ENCODE results near the gene RCHY1.
"Not testable (repeated sequence)": the region's sequence is repeated elsewhere in the genome, so short reads cannot be mapped to it uniquely, and the experiment has no call there.

RCHY1 gene

DNA sequence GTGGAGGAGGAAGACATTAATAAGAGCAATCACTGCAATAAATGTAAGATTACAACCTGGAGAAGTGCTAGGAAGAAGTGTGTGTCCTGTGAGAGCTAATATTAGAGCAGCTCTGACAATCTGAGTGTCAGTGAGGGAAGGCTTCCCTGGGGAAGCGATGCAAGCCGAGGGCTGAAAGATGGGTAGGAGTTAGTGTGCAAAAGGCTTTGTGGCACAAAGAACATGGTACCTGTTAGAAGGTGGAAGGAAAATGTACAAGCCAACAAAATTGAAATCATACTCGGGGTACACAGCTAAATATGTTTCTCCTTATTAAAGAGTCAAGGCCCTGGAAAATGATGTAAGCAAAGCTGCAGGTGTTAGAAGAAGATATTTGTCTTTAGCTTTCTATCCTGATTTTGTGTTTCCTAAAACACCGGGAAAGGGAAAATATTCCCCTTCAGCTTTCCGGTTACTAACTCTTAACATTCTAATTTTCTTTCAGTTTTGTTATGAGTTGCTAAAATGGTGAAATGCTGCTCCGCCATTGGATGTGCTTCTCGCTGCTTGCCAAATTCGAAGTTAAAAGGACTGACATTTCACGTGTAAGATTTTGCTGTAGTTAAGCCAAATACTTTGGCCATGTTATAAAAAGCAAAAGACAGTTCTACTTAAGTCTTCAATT is 878 bp upstream of the RCHY1 start:
- H3K4me3 ChIP-seq (ENCODE audit: extremely low read depth, insufficient read depth, low read length, poor library complexity, severe bottlenecking), result peak overlapping the region; percentile 73
- peak overlapping the region; percentile 93 for H3K27ac ChIP-seq (ENCODE audit: low read depth, low read length, severe bottlenecking)
- 78 to 79% methylated on average over 5 to 6 of the region's 9 CpGs for WGBS, 2 experiments (ENCODE audit: insufficient coverage in 2 of 2)
- no peaks in the 10 kb centered on the region for H3K9me3 ChIP-seq (ENCODE audit: control insufficient read depth, low read length)
- H3K4me1 ChIP-seq (ENCODE audit: control insufficient read depth, insufficient read depth, low read length, poor library complexity, severe bottlenecking), result peaks cover 18% of the 10 kb centered on the region
- peaks cover 18% of the 10 kb centered on the region for H3K36me3 ChIP-seq (ENCODE audit: control insufficient read depth, insufficient read depth, low read length)

DNA sequence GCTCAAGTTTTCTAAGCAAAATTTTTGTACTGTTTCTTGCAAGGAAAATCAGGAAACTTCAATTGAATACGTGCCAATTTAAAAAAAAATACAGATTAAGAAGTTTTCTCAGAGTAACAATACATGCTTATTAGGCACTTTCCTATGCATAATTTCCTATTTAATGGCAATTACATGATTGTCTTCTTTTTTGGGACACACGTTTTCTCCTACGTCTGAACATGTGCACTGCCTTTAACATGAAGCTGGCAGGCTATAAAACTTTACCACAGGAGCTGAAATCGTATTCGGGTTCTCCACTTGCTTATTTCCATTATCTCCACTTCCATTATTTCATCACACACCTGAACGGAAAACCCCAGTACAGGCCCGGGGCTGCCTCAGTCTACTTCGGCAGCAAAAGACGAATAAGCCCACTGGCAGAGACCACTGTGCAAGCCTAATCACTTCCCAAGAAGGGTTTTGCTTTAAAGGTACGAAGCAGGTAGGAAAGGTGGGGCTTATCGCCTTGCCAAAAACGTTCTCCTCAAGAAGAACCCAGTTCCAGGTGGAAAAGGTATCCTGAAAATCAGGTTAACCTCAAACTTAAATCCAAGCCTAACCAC is 575 bp downstream of the RCHY1 start:
- Histone ChIP-seq H3K4me1 (ENCODE audit: control insufficient read depth, insufficient read depth, low read length, poor library complexity, severe bottlenecking) (peaks cover 18% of the 10 kb centered on the region), H3K36me3 (ENCODE audit: control insufficient read depth, insufficient read depth, low read length) (peaks cover 17% of the 10 kb centered on the region), H3K9me3 (ENCODE audit: control insufficient read depth, low read length) (no peaks in the 10 kb centered on the region), H3K27ac (ENCODE audit: low read depth, low read length, severe bottlenecking) (peak overlapping the region; percentile 93), H3K4me3 (ENCODE audit: extremely low read depth, insufficient read depth, low read length, poor library complexity, severe bottlenecking) (peak overlapping the region; percentile 73)
- 3 to 9% methylated on average over 9 of the region's 12 CpGs for WGBS, 2 experiments (ENCODE audit: insufficient coverage in 2 of 2)

DNA sequence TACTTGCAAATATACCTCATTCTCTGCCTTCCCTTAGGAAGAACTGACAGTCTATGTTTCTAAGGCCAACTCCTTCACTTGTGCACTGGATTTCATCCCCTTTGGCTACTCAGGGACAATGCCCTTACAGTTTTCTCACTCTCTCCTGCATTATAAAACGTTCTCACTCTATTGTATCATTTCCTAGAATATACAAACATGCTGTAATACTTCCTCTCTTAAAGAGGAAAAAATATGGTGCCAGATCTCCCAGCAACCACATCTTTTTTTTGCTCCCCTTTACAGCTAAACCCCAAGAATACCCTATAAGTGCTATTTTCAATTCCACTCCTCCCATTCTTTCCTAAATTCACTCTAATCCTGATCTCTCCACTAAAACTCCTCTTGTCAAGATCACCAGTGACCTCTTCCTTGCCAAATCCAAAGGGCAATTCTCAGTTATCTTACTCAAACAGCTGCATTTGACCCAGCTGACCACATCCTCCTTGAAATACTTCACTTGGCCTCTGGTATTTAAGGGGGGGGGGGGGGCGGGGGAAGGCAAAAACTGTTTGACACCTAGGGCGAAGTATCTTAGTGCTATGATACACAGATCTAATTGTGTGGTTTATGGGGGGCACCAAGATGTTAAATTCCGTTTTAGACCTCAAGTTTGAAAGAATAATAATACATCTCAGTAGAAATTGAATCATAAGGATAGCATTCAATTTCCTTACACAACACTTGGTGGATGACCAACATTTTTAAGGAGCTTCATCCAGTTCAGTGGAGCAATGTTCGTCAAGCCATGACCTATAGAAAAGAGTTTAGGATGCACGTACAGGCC is 1.6 kb downstream of the RCHY1 start:
- Histone ChIP-seq H3K36me3 (ENCODE audit: control insufficient read depth, insufficient read depth, low read length) (peaks cover 14% of the 10 kb centered on the region), H3K4me1 (ENCODE audit: control insufficient read depth, insufficient read depth, low read length, poor library complexity, severe bottlenecking) (peaks cover 18% of the 10 kb centered on the region), H3K4me3 (ENCODE audit: extremely low read depth, insufficient read depth, low read length, poor library complexity, severe bottlenecking) (peak overlapping the region; percentile 73), H3K9me3 (ENCODE audit: control insufficient read depth, low read length) (no peaks in the 10 kb centered on the region), H3K27ac (ENCODE audit: low read depth, low read length, severe bottlenecking) (peak overlapping the region; percentile 93)
- 29% methylated on average over 3 of the region's 6 CpGs; no CpG with 5 or more reads in 1 of the 2 experiments for WGBS, 2 experiments (ENCODE audit: insufficient coverage in 2 of 2)

DNA sequence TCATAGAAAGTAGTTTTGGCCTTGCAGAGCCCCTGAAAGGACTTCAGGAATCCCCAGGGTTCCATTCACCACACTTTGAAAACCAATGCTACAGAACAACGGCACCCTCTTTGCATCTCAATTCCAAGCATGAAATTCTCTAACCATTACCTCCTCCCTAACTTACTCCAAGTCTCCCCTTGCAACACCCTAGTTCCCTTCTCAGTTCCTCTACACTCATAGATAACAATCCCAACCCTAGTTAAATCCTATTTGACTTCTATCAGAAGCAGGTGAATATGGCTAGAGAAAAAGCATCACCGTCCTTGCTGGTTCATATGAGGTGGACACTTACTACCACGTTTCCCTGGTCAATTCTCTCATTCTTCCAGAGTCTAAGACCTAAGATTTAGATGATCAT is 2.4 kb downstream of the RCHY1 start:
- 19 to 43% methylated on average over 3 of the region's 3 CpGs for WGBS, 2 experiments (ENCODE audit: insufficient coverage in 2 of 2)
- Histone ChIP-seq H3K4me1 (ENCODE audit: control insufficient read depth, insufficient read depth, low read length, poor library complexity, severe bottlenecking) (peaks cover 18% of the 10 kb centered on the region), H3K9me3 (ENCODE audit: control insufficient read depth, low read length) (no peaks in the 10 kb centered on the region), H3K36me3 (ENCODE audit: control insufficient read depth, insufficient read depth, low read length) (peaks cover 8% of the 10 kb centered on the region), H3K4me3 (ENCODE audit: extremely low read depth, insufficient read depth, low read length, poor library complexity, severe bottlenecking) (peak overlapping the region; percentile 73), H3K27ac (ENCODE audit: low read depth, low read length, severe bottlenecking) (peak overlapping the region; percentile 93)

DNA sequence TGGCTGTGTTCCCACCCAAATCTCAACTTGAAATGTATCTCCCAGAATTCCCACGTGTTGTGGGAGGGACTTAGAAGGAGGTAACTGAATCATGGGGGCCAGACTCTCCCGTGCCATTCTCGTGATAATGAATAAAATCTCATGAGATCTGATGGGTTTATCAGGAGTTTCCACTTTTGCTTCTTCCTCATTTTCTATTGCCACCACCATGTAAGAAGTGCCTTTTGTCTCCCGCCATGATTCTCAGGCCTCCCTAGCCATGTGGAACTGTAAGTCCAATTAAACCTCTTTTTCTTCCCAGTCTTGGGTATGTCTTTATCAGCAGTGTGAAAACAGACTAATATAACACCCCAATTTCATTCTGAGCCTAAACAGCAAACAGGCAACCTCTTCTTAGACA is 4.6 kb downstream of the RCHY1 start:
- not testable (repeated sequence) for H3K4me3 ChIP-seq (ENCODE audit: extremely low read depth, insufficient read depth, low read length, poor library complexity, severe bottlenecking); H3K9me3 ChIP-seq (ENCODE audit: control insufficient read depth, low read length); H3K27ac ChIP-seq (ENCODE audit: low read depth, low read length, severe bottlenecking)
- 94% methylated on average over 3 of the region's 4 CpGs; no CpG with 5 or more reads in 1 of the 2 experiments for WGBS, 2 experiments (ENCODE audit: insufficient coverage in 2 of 2)
- peaks cover 18% of the 10 kb centered on the region for H3K4me1 ChIP-seq (ENCODE audit: control insufficient read depth, insufficient read depth, low read length, poor library complexity, severe bottlenecking)
- peaks cover 15% of the 10 kb centered on the region for H3K36me3 ChIP-seq (ENCODE audit: control insufficient read depth, insufficient read depth, low read length)

DNA sequence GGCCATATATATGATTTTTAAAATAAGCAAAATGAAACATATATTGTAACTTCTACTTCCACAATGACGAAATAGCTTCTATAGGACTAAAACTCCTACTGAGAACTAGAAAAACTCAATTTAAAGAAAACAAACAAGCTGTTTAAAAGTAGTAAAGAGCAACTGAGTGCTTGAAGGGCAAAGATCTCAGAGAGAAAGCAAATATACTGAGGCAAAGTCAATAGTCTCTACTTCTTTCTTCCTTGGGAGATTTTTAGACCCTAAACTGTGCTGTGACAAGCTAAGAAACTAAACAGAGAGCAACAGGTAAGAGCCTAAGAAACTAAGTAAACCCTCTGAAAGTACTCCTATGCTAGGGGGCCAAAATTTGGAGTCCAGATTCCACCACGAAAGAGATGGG is 8.6 kb downstream of the RCHY1 start:
- Histone ChIP-seq H3K9me3 (ENCODE audit: control insufficient read depth, low read length) (no peaks in the 10 kb centered on the region), H3K27ac (ENCODE audit: low read depth, low read length, severe bottlenecking) (no peak overlapping the region), H3K4me1 (ENCODE audit: control insufficient read depth, insufficient read depth, low read length, poor library complexity, severe bottlenecking) (no peaks in the 10 kb centered on the region), H3K36me3 (ENCODE audit: control insufficient read depth, insufficient read depth, low read length) (peaks cover 38% of the 10 kb centered on the region), H3K4me3 (ENCODE audit: extremely low read depth, insufficient read depth, low read length, poor library complexity, severe bottlenecking) (no peak overlapping the region)
- no CpG with 5 or more reads among the region's 2 CpGs for WGBS, 2 experiments (ENCODE audit: insufficient coverage in 2 of 2)

DNA sequence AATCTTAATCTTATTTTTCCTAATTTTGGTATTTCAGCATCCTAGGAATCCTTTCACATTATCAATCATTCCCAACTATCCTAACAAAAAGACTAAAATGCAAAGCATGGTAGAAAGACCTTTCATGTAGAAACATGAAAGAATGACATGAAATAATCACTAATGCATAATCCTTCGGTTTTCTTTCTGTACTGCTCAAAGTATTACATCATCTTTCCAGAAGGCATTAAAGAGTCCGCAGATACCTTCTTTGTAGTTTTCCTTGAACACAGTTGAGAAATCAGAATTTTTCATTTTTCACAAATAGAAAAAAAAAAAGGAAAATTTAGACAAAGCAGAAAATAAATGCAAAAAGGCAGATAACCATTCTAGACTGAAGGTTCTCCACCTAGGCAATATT is 11.5 kb downstream of the RCHY1 start:
- 100% methylated on average over 1 of the region's 2 CpGs; no CpG with 5 or more reads in 1 of the 2 experiments for WGBS, 2 experiments (ENCODE audit: insufficient coverage in 2 of 2)
- Histone ChIP-seq H3K4me3 (ENCODE audit: extremely low read depth, insufficient read depth, low read length, poor library complexity, severe bottlenecking) (no peak overlapping the region), H3K9me3 (ENCODE audit: control insufficient read depth, low read length) (peaks cover 12% of the 10 kb centered on the region), H3K27ac (ENCODE audit: low read depth, low read length, severe bottlenecking) (no peak overlapping the region), H3K4me1 (ENCODE audit: control insufficient read depth, insufficient read depth, low read length, poor library complexity, severe bottlenecking) (no peaks in the 10 kb centered on the region), H3K36me3 (ENCODE audit: control insufficient read depth, insufficient read depth, low read length) (peaks cover 53% of the 10 kb centered on the region)

DNA sequence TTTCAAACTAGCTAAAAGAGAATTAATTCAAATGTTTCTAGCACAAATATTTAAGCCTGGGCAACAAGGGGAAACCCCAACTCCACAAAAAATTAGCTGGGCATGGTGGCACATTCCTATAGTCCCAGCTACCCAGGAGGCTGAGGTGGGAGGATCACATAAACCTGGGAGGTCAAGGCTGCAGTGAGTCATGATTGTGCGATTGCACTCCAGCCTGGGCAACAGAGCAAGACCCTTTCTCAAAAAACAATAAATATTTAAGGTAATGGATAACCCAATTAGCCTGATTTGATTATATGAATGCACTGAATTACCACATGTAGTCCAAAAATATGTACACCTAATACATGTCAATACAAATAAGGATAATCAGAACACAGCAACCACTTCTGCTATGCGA is 14.3 kb downstream of the RCHY1 start:
- 80% methylated on average over 1 of the region's 2 CpGs; no CpG with 5 or more reads in 1 of the 2 experiments for WGBS, 2 experiments (ENCODE audit: insufficient coverage in 2 of 2)
- Histone ChIP-seq H3K4me1 (ENCODE audit: control insufficient read depth, insufficient read depth, low read length, poor library complexity, severe bottlenecking) (no peaks in the 10 kb centered on the region), H3K27ac (ENCODE audit: low read depth, low read length, severe bottlenecking) (no peak overlapping the region), H3K4me3 (ENCODE audit: extremely low read depth, insufficient read depth, low read length, poor library complexity, severe bottlenecking) (no peak overlapping the region), H3K9me3 (ENCODE audit: control insufficient read depth, low read length) (peaks cover 12% of the 10 kb centered on the region), H3K36me3 (ENCODE audit: control insufficient read depth, insufficient read depth, low read length) (peaks cover 43% of the 10 kb centered on the region)

DNA sequence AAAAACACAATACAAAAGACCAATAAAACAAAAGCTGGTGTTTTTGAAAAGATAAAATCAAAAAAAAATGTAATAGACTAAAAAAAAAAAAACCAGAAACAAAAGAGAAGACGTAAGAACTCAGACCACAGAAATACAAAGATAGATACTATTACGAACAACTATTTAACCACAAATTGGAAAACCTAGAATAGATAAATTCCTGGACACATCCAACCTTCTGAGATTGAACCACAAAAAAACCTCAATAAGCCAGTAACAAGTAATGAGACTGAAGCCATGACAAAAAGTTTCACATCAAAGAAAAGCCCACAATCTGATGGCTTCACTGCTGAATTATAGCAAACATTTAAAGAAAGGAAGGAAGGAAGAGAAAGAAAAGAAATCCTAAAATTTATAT is 16.2 kb downstream of the RCHY1 start:
- H3K27ac ChIP-seq (ENCODE audit: low read depth, low read length, severe bottlenecking), result no peak overlapping the region
- H3K36me3 ChIP-seq (ENCODE audit: control insufficient read depth, insufficient read depth, low read length), result peaks cover 33% of the 10 kb centered on the region
- H3K9me3 ChIP-seq (ENCODE audit: control insufficient read depth, low read length), result peaks cover 12% of the 10 kb centered on the region
- H3K4me3 ChIP-seq (ENCODE audit: extremely low read depth, insufficient read depth, low read length, poor library complexity, severe bottlenecking), result no peak overlapping the region
- WGBS, 2 experiments (ENCODE audit: insufficient coverage in 2 of 2), result no CpG with 5 or more reads among the region's 2 CpGs
- H3K4me1 ChIP-seq (ENCODE audit: control insufficient read depth, insufficient read depth, low read length, poor library complexity, severe bottlenecking), result no peaks in the 10 kb centered on the region

DNA sequence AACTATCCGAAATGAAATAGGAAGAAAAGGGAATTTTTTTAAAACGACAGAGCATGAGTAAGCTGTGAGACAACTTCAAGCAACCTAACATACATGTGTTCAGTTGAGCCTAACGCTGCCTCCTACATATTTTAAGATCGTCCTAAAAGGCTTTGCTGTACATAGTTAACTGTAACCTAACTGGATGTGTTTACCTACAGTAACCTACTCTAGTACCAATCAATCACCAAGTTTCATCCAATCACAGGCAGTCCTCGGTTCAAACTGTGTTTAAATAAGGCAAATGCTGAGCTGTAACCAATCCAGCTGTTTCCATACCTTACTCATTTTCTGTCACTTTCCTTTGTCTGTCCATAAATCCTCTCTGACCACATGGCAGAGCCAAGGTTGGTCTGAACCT is 17.1 kb downstream of the RCHY1 start:
- WGBS, 2 experiments (ENCODE audit: insufficient coverage in 2 of 2), result 94 to 100% methylated on average over 3 to 5 of the region's 5 CpGs
- Histone ChIP-seq H3K4me3 (ENCODE audit: extremely low read depth, insufficient read depth, low read length, poor library complexity, severe bottlenecking) (no peak overlapping the region), H3K9me3 (ENCODE audit: control insufficient read depth, low read length) (peaks cover 12% of the 10 kb centered on the region), H3K4me1 (ENCODE audit: control insufficient read depth, insufficient read depth, low read length, poor library complexity, severe bottlenecking) (no peaks in the 10 kb centered on the region), H3K36me3 (ENCODE audit: control insufficient read depth, insufficient read depth, low read length) (peaks cover 26% of the 10 kb centered on the region), H3K27ac (ENCODE audit: low read depth, low read length, severe bottlenecking) (no peak overlapping the region)

Data from mesodermal cell (in vitro differentiated cells).